HG03039 (cell line): ENCODE data around the gene ACVR1C.
"Not testable (repeated sequence)": the region's sequence is repeated elsewhere in the genome, so short reads cannot be mapped to it uniquely, and the experiment has no call there.

Source experiments
- ATAC-seq: cut with Tn5 transposase; IDR thresholded peaks from one replicate; pipeline ENCODE4 v1.9.1; 2021; ENCODE audit warnings: mild to moderate bottlenecking, moderate library complexity; ENCODE audit not compliant: unreplicated experiment

The ACVR1C gene

GRCh38 chr2:157587576-157587975 lies 41.1 kb downstream of the ACVR1C start:
- no peak for ATAC-seq

DNA sequence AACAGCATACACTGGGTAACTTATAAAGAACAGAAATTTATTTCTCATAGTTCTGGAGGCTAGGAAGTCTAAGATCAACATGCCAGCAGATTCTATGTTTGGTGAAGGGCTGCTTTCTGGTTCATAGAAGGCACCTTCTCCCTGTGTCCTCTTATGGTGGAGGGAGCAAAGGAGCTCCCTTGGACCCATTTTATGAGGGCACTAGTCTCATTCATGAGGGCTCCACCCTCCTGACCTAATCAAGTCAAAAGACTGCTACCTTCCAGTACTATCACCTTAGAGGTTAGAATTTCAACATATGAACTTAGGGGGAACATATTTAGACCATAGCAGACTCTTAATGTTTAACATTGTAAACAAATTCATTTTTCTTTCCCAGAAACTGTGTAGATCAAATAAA lies 54.5 kb downstream of the ACVR1C start:
- no peak for ATAC-seq

- ATAC-seq, result no peak
These were observed 55.9 kb downstream of the ACVR1C start for GRCh38 chr2:157572725-157573124.

DNA sequence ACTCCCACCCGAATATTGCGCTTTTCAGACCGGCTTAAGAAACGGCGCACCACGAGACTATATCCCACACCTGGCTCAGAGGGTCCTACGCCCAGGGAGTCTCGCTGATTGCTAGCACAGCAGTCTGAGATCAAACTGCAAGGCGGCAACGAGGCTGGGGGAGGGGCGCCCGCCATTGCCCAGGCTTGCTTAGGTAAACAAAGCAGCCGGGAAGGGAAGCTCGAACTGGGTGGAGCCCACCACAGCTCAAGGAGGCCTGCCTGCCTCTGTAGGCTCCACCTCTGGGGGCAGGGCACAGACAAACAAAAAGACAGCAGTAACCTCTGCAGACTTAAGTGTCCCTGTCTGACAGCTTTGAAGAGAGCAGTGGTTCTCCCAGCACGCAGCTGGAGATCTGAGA lies 62.0 kb downstream of the ACVR1C start:
- not testable (repeated sequence) for ATAC-seq

- not testable (repeated sequence) for ATAC-seq
These were observed 62.6 kb downstream of the ACVR1C start for GRCh38 chr2:157566113-157566512.

GRCh38 chr2:157565550-157565949 lies 63.1 kb downstream of the ACVR1C start:
- ATAC-seq, result no peak

GRCh38 chr2:157559890-157560289 lies 68.8 kb downstream of the ACVR1C start:
- ATAC-seq, result no peak

DNA sequence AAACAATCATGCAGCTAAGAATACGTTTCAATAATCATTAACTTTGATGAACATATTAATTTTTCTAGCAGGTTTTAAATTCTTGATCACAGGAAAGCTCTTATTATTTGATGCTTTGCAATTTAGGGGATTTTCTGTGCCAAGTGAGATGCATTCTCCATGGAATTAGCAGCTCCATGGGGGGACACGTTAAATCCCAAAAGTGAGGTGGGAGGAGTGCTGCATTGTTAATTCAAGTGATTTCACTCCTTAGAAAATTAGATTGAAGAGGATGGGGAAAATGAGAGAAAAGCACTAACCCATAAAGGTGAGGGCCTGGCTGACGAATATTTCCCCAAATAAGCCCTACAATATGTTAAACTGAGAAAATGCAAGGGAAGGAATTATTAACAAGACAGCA lies 69.2 kb downstream of the ACVR1C start:
- ATAC-seq, result no peak

GRCh38 chr2:157559061-157559460 lies 69.6 kb downstream of the ACVR1C start:
- no peak for ATAC-seq

DNA sequence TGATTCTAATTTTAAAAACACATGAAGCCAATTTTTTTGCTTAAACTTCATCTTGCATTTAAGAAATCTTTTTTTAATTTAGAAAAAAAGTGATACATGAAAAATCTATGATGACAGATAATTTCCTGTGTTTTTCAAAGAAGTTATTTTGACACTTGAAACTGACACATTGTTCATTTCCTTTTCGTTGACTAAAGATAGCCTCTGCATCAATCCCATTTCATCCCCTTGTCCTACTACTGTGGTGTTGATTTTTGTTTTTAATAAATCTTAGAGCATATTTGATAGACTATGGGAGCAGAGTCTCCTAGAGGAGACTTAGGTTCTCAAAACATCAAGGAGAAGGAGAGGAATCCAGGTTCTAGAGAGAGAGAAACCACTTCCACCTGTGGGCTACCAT lies 70.9 kb downstream of the ACVR1C start:
- ATAC-seq, result no peak

- no peak for ATAC-seq
These were observed 88.6 kb downstream of the ACVR1C start for GRCh38 chr2:157540102-157540501.

- ATAC-seq, result no peak
These were observed 90.6 kb downstream of the ACVR1C start for GRCh38 chr2:157538064-157538463.

DNA sequence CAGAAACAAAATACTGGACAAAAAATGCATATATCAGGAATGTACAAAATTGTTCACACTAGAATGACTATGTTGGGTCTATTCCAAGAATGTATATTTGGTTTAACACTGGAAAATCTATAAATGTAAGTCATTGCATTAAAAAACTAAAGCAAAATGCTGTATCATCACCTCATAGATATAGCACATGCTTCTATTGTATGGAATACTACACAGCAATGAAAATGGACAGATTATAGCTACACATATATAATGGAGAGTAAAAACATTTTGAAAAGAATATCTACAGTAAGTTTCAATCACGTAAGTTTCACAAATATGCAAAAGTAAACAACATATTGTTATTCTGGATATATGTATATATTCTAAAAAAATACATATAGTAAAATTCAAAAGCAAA lies 91.8 kb downstream of the ACVR1C start:
- ATAC-seq, result no peak

DNA sequence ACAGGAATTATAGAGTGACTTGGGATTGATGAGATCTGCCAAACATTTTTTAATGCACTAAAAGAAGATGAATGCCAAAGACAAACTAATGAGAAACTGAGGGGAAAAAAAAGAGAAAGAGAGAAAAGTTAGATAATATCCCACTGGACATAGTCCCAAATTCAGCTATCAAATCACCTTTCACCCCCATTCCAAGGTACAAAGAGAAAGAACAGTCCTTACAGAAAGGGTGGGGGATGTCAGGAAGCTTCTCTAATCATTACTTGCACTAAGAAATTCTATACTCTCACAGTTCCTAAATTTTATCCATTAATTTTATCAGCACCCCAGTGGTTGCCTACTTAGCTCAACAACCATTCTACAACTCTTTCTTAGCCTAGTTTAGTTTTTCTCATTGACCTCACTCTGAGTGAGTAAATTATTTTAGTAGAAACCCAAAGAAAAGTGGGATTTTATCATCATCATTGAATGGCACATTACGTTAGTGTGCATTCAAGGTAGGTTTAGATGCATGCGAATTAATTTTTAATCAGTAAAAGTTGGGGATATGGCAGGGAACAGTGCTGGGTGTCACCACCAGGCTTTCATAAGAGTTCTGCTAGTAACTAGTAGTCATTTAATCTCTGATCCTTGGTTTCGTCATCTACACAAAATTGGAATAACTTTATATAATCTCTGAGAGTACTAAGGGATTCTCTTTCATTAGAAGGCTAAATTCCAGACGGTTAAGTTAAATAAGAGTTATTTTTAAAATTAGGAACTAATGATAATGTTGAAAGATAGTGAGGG lies 99.5 kb downstream of the ACVR1C start:
- ATAC-seq, result no peak

GRCh38 chr2:157526070-157526469 lies 102.6 kb downstream of the ACVR1C start:
- ATAC-seq, result no peak

GRCh38 chr2:157523270-157524247 lies 105.1 kb downstream of the ACVR1C start:
- ATAC-seq, result no peak

- ATAC-seq, result not testable (repeated sequence)
These were observed 113.7 kb downstream of the ACVR1C start for GRCh38 chr2:157514966-157515365.

- ATAC-seq, result no peak
These were observed 118.9 kb downstream of the ACVR1C start for GRCh38 chr2:157509744-157510143.

DNA sequence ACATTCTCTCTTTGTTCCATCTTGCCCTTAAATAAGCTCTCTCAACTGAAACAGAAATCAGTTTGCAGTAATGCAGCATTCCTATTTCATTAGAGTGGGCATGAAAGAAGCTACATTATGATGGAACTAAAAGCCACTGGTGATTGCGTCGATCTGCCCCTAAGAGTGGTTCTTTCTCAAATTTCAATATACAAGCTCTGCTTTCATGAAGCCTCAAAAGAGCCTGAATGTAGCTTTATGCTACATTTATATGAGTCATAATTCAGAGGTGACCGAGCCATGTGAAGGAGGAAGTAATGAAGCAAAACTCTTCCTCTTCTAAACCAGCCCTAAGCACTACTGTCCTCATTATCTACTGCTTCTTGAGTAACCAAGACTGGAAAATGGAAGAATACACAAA lies 120.0 kb downstream of the ACVR1C start:
- no peak for ATAC-seq

- no peak for ATAC-seq
These were observed 122.1 kb downstream of the ACVR1C start for GRCh38 chr2:157506586-157506985.

GRCh38 chr2:157504623-157505022 lies 124.0 kb downstream of the ACVR1C start:
- no peak for ATAC-seq

- ATAC-seq, result no peak
These were observed 127.6 kb downstream of the ACVR1C start for GRCh38 chr2:157501026-157501425.
